Activated CD8-positive, alpha-beta memory T cell treated with anti-CD3 and anti-CD28 coated beads for 36 hours (primary cell): ENCODE data around the gene CHAD. TPM values are rescaled to one million over a fixed set of nuclear protein-coding genes. Genes with fewer than 3 reads are reported as not detected.
"Not testable (repeated sequence)": the region's sequence is repeated elsewhere in the genome, so short reads cannot be mapped to it uniquely, and the experiment has no call there.

ENCODE experiments used
- CTCF ChIA-PET: fragments of 350-600 bp; sonication (Branson Sonifier 250); formaldehyde crosslinking; loops from one replicate; lab custom pipeline; 2021; ENCODE audit warnings: antibody characterized with exemption; lab: Charles Lee
- POLR2A ChIA-PET: fragments of 350-600 bp; sonication (Branson Sonifier 250); formaldehyde crosslinking; loops from one replicate; lab custom pipeline; 2021; ENCODE audit warnings: antibody characterized with exemption; lab: Charles Lee
- total RNA-seq, 2 experiments: library from RNA; stranded (reverse); gene quantifications; one replicate each; pipeline ENCODE4 v1.2.3, GENCODE V29; 2021

CHAD gene
- total RNA-seq, 2 experiments from 2014 or later: not detected

GRCh38 chr17:50425682-50426471 is 42.8 kb downstream of the CHAD start, which contains the start of gene ACSF2:
Gene ACSF2, plus strand, starts transcription at chr17:50426218. Its CDS starts 44 bp downstream, at chr17:50426262.
- POLR2A ChIA-PET: interaction anchor here (0.6 to 1.5 kb wide), 4 partner anchors 29 to 265 kb away, joined by 3 to 7 read pairs (median 3); partner anchors contain the start of gene LRRC59
- CTCF ChIA-PET: interaction anchor here (0.5 to 2.0 kb wide), 2 partner anchors 28 to 1394 kb away, joined by 3 to 8 read pairs; partner anchors contain the start of gene LRRC59

GRCh38 chr17:50424996-50425681 is 43.5 kb downstream of the CHAD start:
- ChIA-PET POLR2A (interaction anchor here (0.6 to 1.5 kb wide), 3 partner anchors 28 to 264 kb away, joined by 3 read pairs; partner anchors contain the start of gene LRRC59), CTCF (interaction anchor here (0.5 kb wide), 1 partner anchor 1394 kb away, joined by 3 read pairs; no protein-coding TSS in a partner anchor)

- ChIA-PET POLR2A (interaction anchor here (1.5 kb wide), 1 partner anchor 27 kb away, joined by 3 read pairs; the partner anchor contains the start of gene LRRC59), CTCF (no interaction called here)
Measured at GRCh38 chr17:50424246-50424995, 44.3 kb downstream of the CHAD start.

GRCh38 chr17:50423553-50424159 is 45.0 kb downstream of the CHAD start:
- POLR2A ChIA-PET: no interaction called here

GRCh38 chr17:50422738-50423137 is 45.9 kb downstream of the CHAD start:
- ChIA-PET POLR2A (interaction anchor here (1.3 kb wide), 1 partner anchor 26 kb away, joined by 12 read pairs; the partner anchor contains the start of gene LRRC59), CTCF (no interaction called here)

More at GRCh38 chr17:50423553-50424159, 45.0 kb downstream of the CHAD start:
- CTCF ChIA-PET: no interaction called here

GRCh38 chr17:50421308-50422051 is 47.2 kb downstream of the CHAD start:
- POLR2A ChIA-PET: interaction anchor here (1.3 kb wide), 1 partner anchor 25 kb away, joined by 12 read pairs; the partner anchor contains the start of gene LRRC59
- CTCF ChIA-PET: interaction anchor here (0.6 to 2.0 kb wide), 2 partner anchors 24 to 1616 kb away, joined by 3 to 6 read pairs; partner anchors contain the start of gene LRRC59

GRCh38 chr17:50420419-50421112 is 48.1 kb downstream of the CHAD start:
- ChIA-PET POLR2A (no interaction called here), CTCF (interaction anchor here (0.6 to 2.0 kb wide), 2 partner anchors 23 to 1615 kb away, joined by 3 to 6 read pairs; partner anchors contain the start of gene LRRC59)

GRCh38 chr17:50419577-50419976 is 49.1 kb downstream of the CHAD start:
- CTCF ChIA-PET: interaction anchor here (2.0 kb wide), 1 partner anchor 22 kb away, joined by 6 read pairs; the partner anchor contains the start of gene LRRC59
- POLR2A ChIA-PET: not testable (repeated sequence)

- ChIA-PET POLR2A (no interaction called here), CTCF (no interaction called here)
Measured at GRCh38 chr17:50414808-50415207, 53.9 kb downstream of the CHAD start.

Other genes starting within 250 kb of the CHAD start
- not detected for gene TMEM92, start 194.4 kb downstream of the CHAD start, total RNA-seq
- gene XYLT2, start 122.8 kb downstream of the CHAD start, total RNA-seq: 10 to 100 TPM; 32.0 to 33.7 TPM
- gene MRPL27, start 95.7 kb downstream of the CHAD start, total RNA-seq: 10 to 100 TPM; 76.4 to 84.6 TPM
- gene EME1, start 95.7 kb downstream of the CHAD start, total RNA-seq: 10 to 100 TPM; 28.1 to 30.4 TPM
- gene LRRC59, start 71.4 kb downstream of the CHAD start, total RNA-seq: 100 to 1,000 TPM; 122 to 123 TPM
- 10 to 100 TPM; 11.3 to 14.1 TPM for gene ACSF2, start 42.7 kb downstream of the CHAD start, total RNA-seq
- gene RSAD1, start 10.0 kb upstream of the CHAD start, total RNA-seq: 10 to 100 TPM; 44.2 to 46.9 TPM
- 1 to 10 TPM; 1.2 to 1.3 TPM for gene MYCBPAP, start 39.6 kb upstream of the CHAD start, total RNA-seq
- not detected for gene EPN3, start 63.9 kb upstream of the CHAD start, total RNA-seq
- 10 to 100 TPM; 34.8 to 35.0 TPM for gene SPATA20, start 78.3 kb upstream of the CHAD start, total RNA-seq
- under 1 TPM; 0.06 to 0.10 TPM for gene CACNA1G, start 91.8 kb upstream of the CHAD start, total RNA-seq
- not detected for gene ABCC3, start 166.0 kb upstream of the CHAD start, total RNA-seq
- 10 to 100 TPM; 47.8 to 50.3 TPM for gene ANKRD40, start 239.0 kb upstream of the CHAD start, total RNA-seq